MM.1S (cell line): ENCODE results near the gene SFRP2.

Experiments used
- EZH2 ChIP-seq: fragments of 300-600 bp; sonication (generic); optimal IDR thresholded peaks from 2 replicates; pipeline ENCODE3; 2017; ENCODE audit warnings: low read depth, mild to moderate bottlenecking, antibody characterized with exemption, low read length, mixed read lengths
- EZH2phosphoT487 ChIP-seq: fragments of 300-600 bp; sonication (generic); IDR thresholded peaks from 2 replicates; pipeline ENCODE4 v1.6.1; 2018; ENCODE audit warnings: antibody characterized with exemption, low read length
- TF ChIP-seq, protein P1 (sequence below): fragments of 300-600 bp; sonication (generic); IDR thresholded peaks from 2 replicates; pipeline ENCODE4 v1.5.1; 2016; ENCODE audit warnings: antibody characterized with exemption, low read length, mixed read lengths

DNA sequence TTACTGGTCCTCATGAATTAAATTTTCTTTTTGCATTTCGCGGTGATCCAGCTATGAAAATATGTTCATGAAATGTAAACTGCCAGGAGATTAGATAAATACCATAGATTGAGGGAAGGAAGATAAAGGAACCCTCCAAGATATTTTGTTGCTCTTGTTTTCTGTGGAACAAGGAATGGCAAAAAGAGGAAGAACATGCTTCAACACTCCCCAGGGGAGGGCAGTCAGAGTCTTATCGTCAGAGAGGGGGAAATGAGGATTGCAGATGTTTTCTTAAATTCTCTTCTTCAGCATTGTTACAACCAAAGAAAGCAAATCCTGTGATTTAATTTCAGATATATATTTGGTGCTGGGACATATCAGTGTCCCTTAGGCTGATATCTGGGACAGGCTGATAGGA is 9.5 kb upstream of the SFRP2 start:
- TF ChIP-seq, protein P1, sequence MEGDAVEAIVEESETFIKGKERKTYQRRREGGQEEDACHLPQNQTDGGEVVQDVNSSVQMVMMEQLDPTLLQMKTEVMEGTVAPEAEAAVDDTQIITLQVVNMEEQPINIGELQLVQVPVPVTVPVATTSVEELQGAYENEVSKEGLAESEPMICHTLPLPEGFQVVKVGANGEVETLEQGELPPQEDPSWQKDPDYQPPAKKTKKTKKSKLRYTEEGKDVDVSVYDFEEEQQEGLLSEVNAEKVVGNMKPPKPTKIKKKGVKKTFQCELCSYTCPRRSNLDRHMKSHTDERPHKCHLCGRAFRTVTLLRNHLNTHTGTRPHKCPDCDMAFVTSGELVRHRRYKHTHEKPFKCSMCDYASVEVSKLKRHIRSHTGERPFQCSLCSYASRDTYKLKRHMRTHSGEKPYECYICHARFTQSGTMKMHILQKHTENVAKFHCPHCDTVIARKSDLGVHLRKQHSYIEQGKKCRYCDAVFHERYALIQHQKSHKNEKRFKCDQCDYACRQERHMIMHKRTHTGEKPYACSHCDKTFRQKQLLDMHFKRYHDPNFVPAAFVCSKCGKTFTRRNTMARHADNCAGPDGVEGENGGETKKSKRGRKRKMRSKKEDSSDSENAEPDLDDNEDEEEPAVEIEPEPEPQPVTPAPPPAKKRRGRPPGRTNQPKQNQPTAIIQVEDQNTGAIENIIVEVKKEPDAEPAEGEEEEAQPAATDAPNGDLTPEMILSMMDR: no peak
- no peak for TF ChIP-seq EZH2
- TF ChIP-seq EZH2phosphoT487: no peak
